Peyer's patch (tissue), 4 donors: ENCODE measurements around the gene COX7A2L. TPM values are rescaled to one million over a fixed set of nuclear protein-coding genes. Genes with fewer than 3 reads are reported as not detected.

Experiments used
- DNase-seq, 3 donors: peaks; one replicate each; pipeline ENCODE4 v3.0.0-alpha.2; 2017 to 2019
- H3K27ac ChIP-seq, 4 donors: fragments of 200-600 bp; sonication (generic); one replicate each; pipeline ENCODE4 v1.5.1; 2016 to 2019
- H3K27me3 ChIP-seq, 2 donors: fragments of 200-600 bp; sonication (generic); one replicate each; pipeline ENCODE4 v1.5.1; 2019
- H3K36me3 ChIP-seq, 3 donors: fragments of 200-600 bp; sonication (generic); one replicate each; pipeline ENCODE4 v1.5.1; 2016 to 2019
- H3K4me1 ChIP-seq, 4 donors: fragments of 200-600 bp; sonication (generic); one replicate each; pipeline ENCODE4 v1.5.1; 2016 to 2019
- H3K4me3 ChIP-seq, 4 donors: fragments of 200-600 bp; sonication (generic); 1 replicate in 3 of 4; 2 replicates in 1 of 4; pipeline ENCODE4 v1.5.1; 2016 to 2019; ENCODE audit warnings: mild to moderate bottlenecking in 1 of 4
- H3K9me3 ChIP-seq, 4 donors: fragments of 200-600 bp; sonication (generic); one replicate each; pipeline ENCODE4 v1.5.1; 2016 to 2019; ENCODE audit warnings: mild to moderate bottlenecking in 1 of 4
- CTCF ChIP-seq, 6 experiments: fragments of 450-650 bp in 4 of 6; fragments of 200-600 bp in 2 of 6; sonication (generic) in 1 of 6; IDR thresholded peaks; one replicate each; pipeline ENCODE4 v1.5.1; 2017 to 2019; ENCODE audit warnings: antibody characterized with exemption in 6 of 6, mild to moderate bottlenecking in 3 of 6, moderate library complexity in 1 of 6
- POLR2A ChIP-seq, 2 donors: fragments of 450-650 bp; IDR thresholded peaks; one replicate each; pipeline ENCODE4 v1.5.1; 2017; ENCODE audit warnings: antibody characterized with exemption in 2 of 2, mild to moderate bottlenecking in 2 of 2, moderate library complexity in 2 of 2
- total RNA-seq, 4 donors: library from RNA; depleted of rRNA; stranded (reverse); fragments of >200 nt; gene quantifications; one replicate each; pipeline ENCODE4 v1.1.0, GENCODE V29; 2016

COX7A2L gene
- total RNA-seq, 4 donors from 2014 or later = 77.3 to 143 (median 101) TPM

GRCh38 chr2:42368817-42369531 is 8.0 kb upstream of the COX7A2L start:
- Histone ChIP-seq H3K27ac (no peak overlapping the region), H3K36me3 (no peaks in the 10 kb centered on the region), H3K9me3 (no peaks in the 10 kb centered on the region), H3K27me3 (no peaks in the 10 kb centered on the region), H3K4me1 (peaks cover 0 to 9% (median 0%) of the 10 kb centered on the region in 4 donors), H3K4me3 (no peak overlapping the region)
- DNase-seq = no peak
- TF ChIP-seq POLR2A (IDR thresholded peaks at IDR 0.05) (no peak), CTCF (IDR thresholded peaks at IDR 0.05) (no peak)

- DNase-seq = no peak
- H3K4me1 ChIP-seq = peaks cover 0 to 9% (median 0%) of the 10 kb centered on the region in 4 donors
- no peak for TF ChIP-seq CTCF (IDR thresholded peaks at IDR 0.05)
- TF ChIP-seq POLR2A (IDR thresholded peaks at IDR 0.05) = no peak
- no peaks in the 10 kb centered on the region for H3K9me3 ChIP-seq
- H3K27ac ChIP-seq = no peak overlapping the region
- H3K36me3 ChIP-seq = no peaks in the 10 kb centered on the region
- no peaks in the 10 kb centered on the region for H3K27me3 ChIP-seq
- H3K4me3 ChIP-seq = no peak overlapping the region
These were observed 6.8 kb upstream of the COX7A2L start for GRCh38 chr2:42367835-42368234.

- no peak for TF ChIP-seq CTCF (IDR thresholded peaks at IDR 0.05)
- TF ChIP-seq POLR2A (IDR thresholded peaks at IDR 0.05) = no peak
- no peaks in the 10 kb centered on the region for H3K36me3 ChIP-seq
These were observed 5.4 kb upstream of the COX7A2L start for GRCh38 chr2:42366411-42366810.

GRCh38 chr2:42364658-42365057 is 3.6 kb upstream of the COX7A2L start:
- H3K4me1 ChIP-seq = peaks cover 0 to 3% (median under 1%) of the 10 kb centered on the region in 4 donors

More at GRCh38 chr2:42366411-42366810, 5.4 kb upstream of the COX7A2L start:
- Histone ChIP-seq H3K4me3 (no peak overlapping the region), H3K27ac (no peak overlapping the region), H3K27me3 (no peaks in the 10 kb centered on the region), H3K9me3 (no peaks in the 10 kb centered on the region), H3K4me1 (no peaks in the 10 kb centered on the region)
- DNase-seq = no peak

DNA sequence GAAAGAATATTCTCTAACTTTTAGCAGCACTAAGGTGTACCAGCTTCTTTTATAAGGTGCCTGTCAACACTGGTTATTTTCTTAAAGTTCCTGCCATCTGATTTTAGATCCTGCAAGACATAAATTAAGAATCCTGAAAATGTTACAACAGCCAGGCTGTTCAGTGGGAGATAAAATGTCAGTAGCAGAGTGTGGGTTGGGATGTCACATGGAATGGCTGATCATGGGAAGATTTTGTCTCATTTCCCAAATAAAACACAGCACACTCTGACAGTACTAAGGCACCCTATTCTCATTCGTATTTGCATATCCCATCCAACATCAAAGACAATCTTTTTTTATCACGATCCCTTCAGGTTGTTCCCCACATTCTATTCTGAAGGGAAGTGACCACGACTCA is 2.4 kb upstream of the COX7A2L start:
- no peak for TF ChIP-seq POLR2A (IDR thresholded peaks at IDR 0.05)
- TF ChIP-seq CTCF (IDR thresholded peaks at IDR 0.05) = no peak
- Histone ChIP-seq H3K27ac (no peak overlapping the region), H3K36me3 (no peaks in the 10 kb centered on the region), H3K27me3 (no peaks in the 10 kb centered on the region), H3K4me1 (peaks cover 0 to 13% (median 4%) of the 10 kb centered on the region in 4 donors), H3K4me3 (no peak overlapping the region), H3K9me3 (no peaks in the 10 kb centered on the region)
- no peak for DNase-seq

More at GRCh38 chr2:42364658-42365057, 3.6 kb upstream of the COX7A2L start:
- Histone ChIP-seq H3K9me3 (no peaks in the 10 kb centered on the region), H3K4me3 (no peak overlapping the region), H3K36me3 (no peaks in the 10 kb centered on the region), H3K27ac (no peak overlapping the region), H3K27me3 (no peaks in the 10 kb centered on the region)
- no peak for DNase-seq
- no peak for TF ChIP-seq CTCF (IDR thresholded peaks at IDR 0.05)
